ENCODE results near the gene ERN1. TPM values are rescaled to one million over a fixed set of nuclear protein-coding genes. Genes with fewer than 3 reads are reported as not detected.

Gene ERN1
- polyA plus RNA-seq, 1 donor (not counting 4 experiments of a cell fraction or from before 2014, with no cell fraction given), result 7.1 TPM

DNA sequence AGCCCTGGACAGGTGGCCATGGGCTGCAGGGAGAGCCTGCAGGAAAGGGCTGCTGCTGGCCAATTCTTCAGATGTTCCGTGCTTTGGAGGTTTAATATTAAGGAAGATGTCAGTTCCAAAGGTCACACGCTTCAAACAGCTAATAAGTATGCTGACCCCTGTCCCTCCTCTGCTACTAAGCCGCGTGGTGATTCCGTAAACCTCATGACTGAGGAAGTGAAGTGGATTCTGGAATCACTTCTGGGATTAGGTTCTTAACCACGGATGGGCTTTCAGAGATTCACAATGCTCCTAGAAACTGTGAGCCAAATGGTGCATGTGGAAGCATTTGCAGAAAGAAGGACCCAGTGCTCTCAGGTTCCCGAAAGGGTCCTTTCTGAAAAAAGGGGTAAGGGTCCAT, 28.5 kb upstream of the ERN1 start:
- dilution Hi-C loops (cut with MboI; ENCODE audit: extremely low pct_ligation_motif_present, low sequenced_read_pairs), result no loop called here
- peaks cover 6% of the 10 kb centered on the region for H3K4me1 ChIP-seq (ENCODE audit: control insufficient read depth, extremely low read depth, insufficient read depth, low read length)
- H3K9ac ChIP-seq (ENCODE audit: control insufficient read depth, extremely low read depth, insufficient read depth, low read length), result no peak overlapping the region
- H3K36me3 ChIP-seq (ENCODE audit: control insufficient read depth in 2 of 2, extremely low read depth in 1 of 2, insufficient read depth in 2 of 2, low read length in 2 of 2), result peaks cover 12 to 25% of the 10 kb centered on the region in 2 experiments
- H3K9me3 ChIP-seq (ENCODE audit: control insufficient read depth, low read depth, low read length), result no peaks in the 10 kb centered on the region
- no peak overlapping the region for H3K27ac ChIP-seq (ENCODE audit: control insufficient read depth, insufficient read depth, low read length)
- H4K20me1 ChIP-seq (ENCODE audit: control insufficient read depth, extremely low read depth, insufficient read depth, low read length), result no peaks in the 10 kb centered on the region
- no peaks in the 10 kb centered on the region for H3K27me3 ChIP-seq (ENCODE audit: control insufficient read depth, extremely low read depth, insufficient read depth, low read length)
- TF ChIP-seq, protein P1, sequence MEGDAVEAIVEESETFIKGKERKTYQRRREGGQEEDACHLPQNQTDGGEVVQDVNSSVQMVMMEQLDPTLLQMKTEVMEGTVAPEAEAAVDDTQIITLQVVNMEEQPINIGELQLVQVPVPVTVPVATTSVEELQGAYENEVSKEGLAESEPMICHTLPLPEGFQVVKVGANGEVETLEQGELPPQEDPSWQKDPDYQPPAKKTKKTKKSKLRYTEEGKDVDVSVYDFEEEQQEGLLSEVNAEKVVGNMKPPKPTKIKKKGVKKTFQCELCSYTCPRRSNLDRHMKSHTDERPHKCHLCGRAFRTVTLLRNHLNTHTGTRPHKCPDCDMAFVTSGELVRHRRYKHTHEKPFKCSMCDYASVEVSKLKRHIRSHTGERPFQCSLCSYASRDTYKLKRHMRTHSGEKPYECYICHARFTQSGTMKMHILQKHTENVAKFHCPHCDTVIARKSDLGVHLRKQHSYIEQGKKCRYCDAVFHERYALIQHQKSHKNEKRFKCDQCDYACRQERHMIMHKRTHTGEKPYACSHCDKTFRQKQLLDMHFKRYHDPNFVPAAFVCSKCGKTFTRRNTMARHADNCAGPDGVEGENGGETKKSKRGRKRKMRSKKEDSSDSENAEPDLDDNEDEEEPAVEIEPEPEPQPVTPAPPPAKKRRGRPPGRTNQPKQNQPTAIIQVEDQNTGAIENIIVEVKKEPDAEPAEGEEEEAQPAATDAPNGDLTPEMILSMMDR (optimal IDR thresholded peaks at IDR 0.05 in 1 of 3, IDR thresholded peaks at IDR 0.05 in 1 of 3, conservative IDR thresholded peaks at IDR 0.05 in 1 of 3; ENCODE audit: extremely low read depth in 1 of 3, insufficient read depth in 2 of 3, low read length in 3 of 3), result no peak
- no peak for TF ChIP-seq EZH2 (IDR thresholded peaks at IDR 0.05; ENCODE audit: low read length)
- no peak overlapping the region for H3K4me2 ChIP-seq (ENCODE audit: control insufficient read depth, extremely low read depth, insufficient read depth, low read depth, low read length)
- H3K79me2 ChIP-seq (ENCODE audit: control insufficient read depth, insufficient read depth, low read length), result no peaks in the 10 kb centered on the region
- DNase-seq (ENCODE audit: low read depth, low spot score) (no peak), FAIRE-seq (no peak)
- no peak overlapping the region for H3K4me3 ChIP-seq (ENCODE audit: control insufficient read depth in 2 of 3, extremely low read depth in 1 of 3, insufficient read depth in 2 of 3, low read depth in 1 of 3, low read length in 3 of 3)
- no peaks in the 10 kb centered on the region for H3K9me1 ChIP-seq (ENCODE audit: control insufficient read depth, extremely low read depth, insufficient read depth, low read length)
- no peak overlapping the region for H2AFZ ChIP-seq (ENCODE audit: control insufficient read depth, low read length)

DNA sequence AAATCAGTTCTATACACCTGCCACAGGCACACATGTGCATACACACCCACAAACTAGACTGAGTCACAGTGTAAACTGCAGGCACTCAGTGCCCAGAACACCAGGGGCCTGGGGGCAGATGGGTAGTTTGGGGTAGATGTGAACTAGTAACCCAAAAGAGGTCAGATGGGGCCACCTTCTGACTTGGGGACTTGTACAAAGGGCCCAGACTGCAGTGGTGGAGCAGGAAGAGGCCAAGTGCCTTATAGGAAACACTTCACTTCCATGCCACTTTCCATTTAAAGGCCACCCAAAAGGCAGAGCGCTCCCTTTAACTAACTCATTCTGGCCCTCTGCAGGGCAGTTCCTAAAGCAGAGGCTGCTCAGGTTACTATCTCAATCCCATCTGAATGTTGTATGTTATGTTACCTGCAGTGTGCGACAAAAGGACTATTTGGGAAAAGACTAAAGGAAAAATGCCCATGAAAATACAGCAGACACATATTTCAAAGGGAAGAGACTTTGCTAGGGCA, 27.8 kb upstream of the ERN1 start:
- Histone ChIP-seq H4K20me1 (ENCODE audit: control insufficient read depth, extremely low read depth, insufficient read depth, low read length) (no peaks in the 10 kb centered on the region), H3K9me1 (ENCODE audit: control insufficient read depth, extremely low read depth, insufficient read depth, low read length) (no peaks in the 10 kb centered on the region), H3K4me1 (ENCODE audit: control insufficient read depth, extremely low read depth, insufficient read depth, low read length) (peaks cover 6% of the 10 kb centered on the region), H3K36me3 (ENCODE audit: control insufficient read depth in 2 of 2, extremely low read depth in 1 of 2, insufficient read depth in 2 of 2, low read length in 2 of 2) (peaks cover 17 to 29% of the 10 kb centered on the region in 2 experiments), H2AFZ (ENCODE audit: control insufficient read depth, low read length) (no peak overlapping the region), H3K4me2 (ENCODE audit: control insufficient read depth, extremely low read depth, insufficient read depth, low read depth, low read length) (no peak overlapping the region), H3K79me2 (ENCODE audit: control insufficient read depth, insufficient read depth, low read length) (no peaks in the 10 kb centered on the region), H3K9ac (ENCODE audit: control insufficient read depth, extremely low read depth, insufficient read depth, low read length) (no peak overlapping the region), H3K27me3 (ENCODE audit: control insufficient read depth, extremely low read depth, insufficient read depth, low read length) (no peaks in the 10 kb centered on the region), H3K27ac (ENCODE audit: control insufficient read depth, insufficient read depth, low read length) (no peak overlapping the region), H3K4me3 (ENCODE audit: control insufficient read depth in 2 of 3, extremely low read depth in 1 of 3, insufficient read depth in 2 of 3, low read depth in 1 of 3, low read length in 3 of 3) (no peak overlapping the region), H3K9me3 (ENCODE audit: control insufficient read depth, low read depth, low read length) (no peaks in the 10 kb centered on the region)
- DNase-seq (ENCODE audit: low read depth, low spot score) (no peak), FAIRE-seq (no peak)
- dilution Hi-C loops (cut with MboI; ENCODE audit: extremely low pct_ligation_motif_present, low sequenced_read_pairs), result no loop called here
- TF ChIP-seq, protein P1 (optimal IDR thresholded peaks at IDR 0.05 in 1 of 3, IDR thresholded peaks at IDR 0.05 in 1 of 3, conservative IDR thresholded peaks at IDR 0.05 in 1 of 3; ENCODE audit: extremely low read depth in 1 of 3, insufficient read depth in 2 of 3, low read length in 3 of 3), result no peak
- no peak for TF ChIP-seq EZH2 (IDR thresholded peaks at IDR 0.05; ENCODE audit: low read length)
